Measurements from ENCODE around the gene BCL2L12. TPM values are rescaled to one million over a fixed set of nuclear protein-coding genes. Genes with fewer than 3 reads are reported as not detected.
A peak's percentile ranks its signal among the peaks of the same experiment; 100 is the strongest.

BCL2L12 gene
- total RNA-seq, 1 donor from 2014 or later, result 11.4 TPM

DNA sequence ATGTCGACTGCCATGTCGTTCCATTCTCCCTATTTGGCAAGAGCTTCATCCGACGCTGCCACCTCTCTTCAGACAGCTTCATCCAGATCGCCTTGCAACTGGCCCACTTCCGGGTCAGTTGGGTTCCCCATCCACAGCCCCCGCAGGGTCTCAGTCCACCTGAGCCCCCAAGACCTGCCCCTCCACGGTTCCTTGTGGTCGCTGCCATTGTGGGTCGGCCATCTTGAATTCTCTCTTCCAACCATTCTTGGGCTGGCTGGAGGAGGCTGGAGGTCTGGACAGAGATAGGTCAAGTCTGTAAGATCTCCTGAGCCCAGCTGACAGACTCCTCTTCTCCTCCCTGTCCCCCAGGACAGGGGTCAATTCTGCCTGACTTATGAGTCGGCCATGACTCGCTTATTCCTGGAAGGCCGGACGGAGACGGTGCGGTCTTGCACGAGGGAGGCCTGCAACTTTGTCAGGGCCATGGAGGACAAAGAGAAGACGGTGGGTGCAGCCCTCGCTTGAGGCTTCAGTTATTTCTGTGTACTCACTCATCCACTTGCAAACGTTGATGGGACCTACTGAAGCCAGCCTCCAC is 44.7 kb downstream of the BCL2L12 start:
- Histone ChIP-seq H3K4me1 (no peaks in the 10 kb centered on the region), H3K4me3 (no peak overlapping the region), H3K27ac (replicated peaks) (no peak overlapping the region), H3K9me3 (replicated peaks) (no peaks in the 10 kb centered on the region), H3K36me3 (no peaks in the 10 kb centered on the region), H3K27me3 (ENCODE audit: low read depth) (no peaks in the 10 kb centered on the region)
- intact Hi-C loops (cut with micrococcal nuclease), result no loop called here
- no peak for DNase-seq
- TF ChIP-seq, protein P1, sequence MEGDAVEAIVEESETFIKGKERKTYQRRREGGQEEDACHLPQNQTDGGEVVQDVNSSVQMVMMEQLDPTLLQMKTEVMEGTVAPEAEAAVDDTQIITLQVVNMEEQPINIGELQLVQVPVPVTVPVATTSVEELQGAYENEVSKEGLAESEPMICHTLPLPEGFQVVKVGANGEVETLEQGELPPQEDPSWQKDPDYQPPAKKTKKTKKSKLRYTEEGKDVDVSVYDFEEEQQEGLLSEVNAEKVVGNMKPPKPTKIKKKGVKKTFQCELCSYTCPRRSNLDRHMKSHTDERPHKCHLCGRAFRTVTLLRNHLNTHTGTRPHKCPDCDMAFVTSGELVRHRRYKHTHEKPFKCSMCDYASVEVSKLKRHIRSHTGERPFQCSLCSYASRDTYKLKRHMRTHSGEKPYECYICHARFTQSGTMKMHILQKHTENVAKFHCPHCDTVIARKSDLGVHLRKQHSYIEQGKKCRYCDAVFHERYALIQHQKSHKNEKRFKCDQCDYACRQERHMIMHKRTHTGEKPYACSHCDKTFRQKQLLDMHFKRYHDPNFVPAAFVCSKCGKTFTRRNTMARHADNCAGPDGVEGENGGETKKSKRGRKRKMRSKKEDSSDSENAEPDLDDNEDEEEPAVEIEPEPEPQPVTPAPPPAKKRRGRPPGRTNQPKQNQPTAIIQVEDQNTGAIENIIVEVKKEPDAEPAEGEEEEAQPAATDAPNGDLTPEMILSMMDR (IDR thresholded peaks at IDR 0.05; ENCODE audit: borderline replicate concordance), result no peak

DNA sequence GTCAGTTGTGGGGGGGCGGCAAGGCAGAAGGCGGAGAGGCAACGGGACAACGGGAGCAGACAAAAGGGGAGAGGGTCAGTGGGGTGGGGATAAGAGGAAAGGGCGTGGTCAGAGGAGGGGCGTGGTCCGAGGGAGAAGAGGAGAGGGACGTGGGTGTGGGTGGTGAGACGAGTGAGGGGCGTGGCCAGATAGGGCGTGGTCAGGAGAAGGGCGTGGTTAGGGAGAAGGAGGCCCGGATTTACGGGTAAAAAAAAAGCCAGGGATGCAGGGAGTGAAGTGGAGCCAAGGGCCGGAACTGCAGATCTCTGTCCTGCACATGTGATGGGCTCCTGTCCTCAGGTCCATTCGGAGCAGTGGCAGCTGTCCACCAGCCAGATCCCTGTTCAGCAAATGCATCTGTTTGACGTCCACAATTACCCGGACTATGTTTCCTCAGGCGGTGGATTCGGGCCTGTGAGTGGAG is 46.7 kb downstream of the BCL2L12 start:
- peaks cover 2% of the 10 kb centered on the region for H3K4me1 ChIP-seq
- no peaks in the 10 kb centered on the region for H3K9me3 ChIP-seq (replicated peaks)
- no peaks in the 10 kb centered on the region for H3K27me3 ChIP-seq (ENCODE audit: low read depth)
- peak overlapping the region; percentile 22 for H3K4me3 ChIP-seq
- DNase-seq, result peak; percentile 57
- intact Hi-C loops (cut with micrococcal nuclease), result no loop called here
- H3K36me3 ChIP-seq, result no peaks in the 10 kb centered on the region
- no peak overlapping the region for H3K27ac ChIP-seq (replicated peaks)
- TF ChIP-seq, protein P1 (IDR thresholded peaks at IDR 0.05; ENCODE audit: borderline replicate concordance), result no peak

DNA sequence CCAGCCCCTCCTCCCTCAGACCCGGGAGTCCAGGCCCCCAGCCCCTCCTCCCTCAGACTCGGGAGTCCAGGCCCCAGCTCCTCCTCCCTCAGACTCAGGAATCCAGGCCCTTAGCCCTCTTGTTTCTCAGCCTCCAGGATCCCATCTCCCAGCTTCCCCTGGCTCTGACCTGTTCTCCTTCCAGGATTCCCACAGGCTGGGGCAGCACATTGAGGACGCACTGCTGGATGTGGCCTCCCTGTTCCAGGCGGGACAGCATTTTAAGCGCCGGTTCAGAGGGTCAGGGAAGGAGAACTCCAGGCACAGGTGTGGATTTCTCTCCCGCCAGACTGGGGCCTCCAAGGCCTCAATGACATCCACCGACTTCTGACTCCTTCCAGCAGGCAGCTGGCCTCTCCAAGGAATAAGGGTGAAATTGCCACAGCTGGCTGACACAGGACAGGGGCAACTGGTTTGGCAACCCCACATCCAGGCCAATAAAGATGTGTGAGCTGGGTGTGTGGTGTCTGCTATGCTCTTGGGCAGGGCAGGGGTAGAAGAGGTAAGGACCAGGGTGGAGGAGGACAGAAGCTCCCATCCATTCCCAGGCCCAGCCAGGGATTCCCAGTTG is 47.6 kb downstream of the BCL2L12 start:
- H3K27me3 ChIP-seq (ENCODE audit: low read depth), result no peaks in the 10 kb centered on the region
- H3K4me1 ChIP-seq, result peaks cover 11% of the 10 kb centered on the region
- TF ChIP-seq, protein P1 (IDR thresholded peaks at IDR 0.05; ENCODE audit: borderline replicate concordance), result no peak
- DNase-seq, result no peak
- no peaks in the 10 kb centered on the region for H3K9me3 ChIP-seq (replicated peaks)
- H3K4me3 ChIP-seq, result no peak overlapping the region
- H3K36me3 ChIP-seq, result no peaks in the 10 kb centered on the region
- intact Hi-C loops (cut with micrococcal nuclease), result no loop called here
- H3K27ac ChIP-seq (replicated peaks), result no peak overlapping the region

DNA sequence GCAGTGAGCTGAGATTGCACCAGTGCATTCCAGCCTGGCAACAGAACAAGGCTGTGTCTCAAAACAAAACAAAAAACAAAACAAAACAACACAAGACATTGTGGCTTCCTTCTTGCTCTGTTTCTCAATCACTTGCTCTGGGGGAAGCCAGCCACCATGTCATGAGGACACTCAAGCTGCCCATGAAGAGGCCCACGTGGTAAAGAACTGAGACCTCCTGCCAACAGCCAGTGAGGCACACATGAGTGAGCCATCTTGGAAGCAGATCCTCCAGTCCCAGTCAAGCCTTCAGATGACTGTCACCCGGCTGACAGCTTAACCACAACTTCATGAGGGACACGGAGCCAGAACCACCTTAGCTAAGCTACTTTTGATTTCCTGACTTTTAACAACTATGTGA is 50.4 kb downstream of the BCL2L12 start:
- no peak overlapping the region for H3K27ac ChIP-seq (replicated peaks)
- H3K27me3 ChIP-seq (ENCODE audit: low read depth), result no peaks in the 10 kb centered on the region
- H3K9me3 ChIP-seq (replicated peaks), result no peaks in the 10 kb centered on the region
- no peak for DNase-seq
- H3K36me3 ChIP-seq, result no peaks in the 10 kb centered on the region
- intact Hi-C loops (cut with micrococcal nuclease), result no loop called here
- TF ChIP-seq, protein P1 (IDR thresholded peaks at IDR 0.05; ENCODE audit: borderline replicate concordance), result no peak
- no peak overlapping the region for H3K4me3 ChIP-seq
- peaks cover 11% of the 10 kb centered on the region for H3K4me1 ChIP-seq

DNA sequence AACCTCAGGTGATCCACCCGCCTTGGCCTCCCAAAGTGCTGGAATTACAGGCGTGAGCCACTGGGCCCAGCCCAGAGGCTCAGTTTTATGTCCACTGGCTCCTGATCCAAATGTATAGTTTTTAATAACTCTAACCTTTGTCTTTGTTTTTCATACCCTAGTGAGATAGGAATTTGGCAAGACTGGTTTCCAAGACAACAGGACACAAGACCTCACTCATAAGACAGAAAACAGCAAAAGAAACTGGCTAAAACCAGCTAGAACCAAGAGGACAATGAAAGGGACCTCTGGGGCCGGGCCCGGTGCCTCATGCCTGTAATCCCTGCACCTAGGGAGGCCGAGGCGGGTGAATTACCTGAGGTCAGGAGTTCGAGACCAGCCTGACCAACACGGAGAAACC is 52.8 kb downstream of the BCL2L12 start:
- Histone ChIP-seq H3K27ac (replicated peaks) (no peak overlapping the region), H3K9me3 (replicated peaks) (no peaks in the 10 kb centered on the region), H3K36me3 (no peaks in the 10 kb centered on the region), H3K4me3 (no peak overlapping the region), H3K27me3 (ENCODE audit: low read depth) (no peaks in the 10 kb centered on the region), H3K4me1 (peaks cover 11% of the 10 kb centered on the region)
- intact Hi-C loops (cut with micrococcal nuclease), result no loop called here
- TF ChIP-seq, protein P1 (IDR thresholded peaks at IDR 0.05; ENCODE audit: borderline replicate concordance), result no peak
- DNase-seq, result no peak
